IMR-90 (cell line): ENCODE data around the gene BOLL.
"Not testable (repeated sequence)": the region's sequence is repeated elsewhere in the genome, so short reads cannot be mapped to it uniquely, and the experiment has no call there.

Source experiments
- FOS ChIP-seq: fragments of 150-350 bp; IDR thresholded peaks from 2 replicates; pipeline ENCODE4 v1.6.1; 2016; ENCODE audit warnings: low read depth, low read length
- POLR2A ChIP-seq: IDR thresholded peaks from 2 replicates; pipeline ENCODE4 v1.6.1; 2012; ENCODE audit warnings: mild to moderate bottlenecking, low read depth, low read length
- SMC3 ChIP-seq: fragments of 150-350 bp; IDR thresholded peaks from 2 replicates; pipeline ENCODE4 v1.6.1; 2016; ENCODE audit warnings: low read depth, mild to moderate bottlenecking, antibody characterized with exemption, low read length, moderate library complexity

DNA sequence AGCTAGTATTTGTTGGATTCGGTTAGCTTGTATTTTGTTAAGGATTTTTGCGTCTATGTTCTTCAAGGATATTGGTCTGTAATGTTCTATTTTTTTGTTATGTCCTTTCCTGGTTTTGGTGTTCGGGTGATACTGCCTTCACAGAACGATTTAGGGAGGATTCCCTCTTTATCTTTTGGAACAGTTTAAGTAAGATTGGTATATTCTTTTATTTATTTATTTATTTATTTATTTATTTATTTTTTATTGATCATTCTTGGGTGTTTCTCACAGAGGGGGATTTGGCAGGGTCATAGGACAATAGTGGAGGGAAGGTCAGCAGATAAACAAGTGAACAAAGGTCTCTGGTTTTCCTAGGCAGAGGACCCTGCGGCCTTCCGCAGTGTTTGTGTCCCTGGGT is 89.9 kb downstream of the BOLL start:
- not testable (repeated sequence) for TF ChIP-seq POLR2A, FOS, SMC3
